GM10266 (cell line): ENCODE measurements around the gene EXO5.

Experiments used
- DNase-seq: peaks from one replicate; pipeline ENCODE4 v3.0.0; 2012; ENCODE audit errors: extremely low spot score
- CTCF ChIP-seq: IDR thresholded peaks from 2 replicates; pipeline ENCODE4 v1.5.1; 2012; ENCODE audit warnings: mild to moderate bottlenecking, low read depth; ENCODE audit not compliant: control insufficient read depth, insufficient read depth; ENCODE audit errors: missing control alignments

Gene EXO5

GRCh38 chr1:40531381-40532061 lies 23.0 kb downstream of the EXO5 start, which contains the start of gene ZNF684:
Gene ZNF684 (plus strand): TSS chr1:40531637. CDS start chr1:40533167, 1,530 bp downstream.
- TF ChIP-seq CTCF: no peak

GRCh38 chr1:40532062-40532389 lies 23.5 kb downstream of the EXO5 start:
- DNase-seq: no peak
- no peak for TF ChIP-seq CTCF

More at GRCh38 chr1:40531381-40532061, 23.0 kb downstream of the EXO5 start, which contains the start of gene ZNF684:
- peak; percentile 91 for DNase-seq

- peak; percentile 55 for DNase-seq
- peak; percentile 65 for TF ChIP-seq CTCF
These were observed 24.4 kb downstream of the EXO5 start for GRCh38 chr1:40532844-40533424.

GRCh38 chr1:40534589-40534988 lies 26.0 kb downstream of the EXO5 start:
- TF ChIP-seq CTCF: no peak
- no peak for DNase-seq

- no peak for TF ChIP-seq CTCF
These were observed 27.2 kb downstream of the EXO5 start for GRCh38 chr1:40535732-40536131.

GRCh38 chr1:40539338-40539737 lies 30.8 kb downstream of the EXO5 start:
- DNase-seq: no peak
- TF ChIP-seq CTCF: no peak

More at GRCh38 chr1:40535732-40536131, 27.2 kb downstream of the EXO5 start:
- no peak for DNase-seq

- TF ChIP-seq CTCF: no peak
- DNase-seq: no peak
These were observed 38.4 kb downstream of the EXO5 start for GRCh38 chr1:40546957-40547356.
